ENCODE data around the gene JAM3.

GRCh38 chr11:134060316-134060715 lies 8.6 kb upstream of the JAM3 start:
- TF ChIP-seq NFYB (IDR thresholded peaks at IDR 0.05; ENCODE audit: insufficient read depth, low read depth, low read length) (no peak), NBN (IDR thresholded peaks at IDR 0.05) (no peak), POLR2A (IDR thresholded peaks at IDR 0.05; ENCODE audit: low read depth, low read length) (no peak), CTCF (IDR thresholded peaks at IDR 0.05 in 2 of 3, conservative IDR thresholded peaks at IDR 0.05 in 1 of 3; ENCODE audit: control insufficient read depth in 2 of 3, extremely low read depth in 1 of 3, insufficient read depth in 1 of 3, low read depth in 3 of 3, low read length in 3 of 3) (no peak), ZBTB4 (CRISPR knock-in tag; IDR thresholded peaks at IDR 0.05) (no peak), ETV6 (conservative IDR thresholded peaks at IDR 0.05 in 1 of 2, IDR thresholded peaks at IDR 0.05 in 1 of 2; ENCODE audit: borderline replicate concordance in 1 of 2, low read depth in 1 of 2) (no peak), MYC (IDR thresholded peaks at IDR 0.05; ENCODE audit: insufficient read depth, insufficient read length, insufficient replicate concordance, low read length, severe bottlenecking) (no peak), REST (IDR thresholded peaks at IDR 0.05; ENCODE audit: low read depth, low read length) (no peak), MXI1 (IDR thresholded peaks at IDR 0.05; ENCODE audit: low read depth, low read length) (no peak), CREM (IDR thresholded peaks at IDR 0.05; ENCODE audit: low read depth) (no peak), STAT3 (IDR thresholded peaks at IDR 0.05; ENCODE audit: low read depth, low read length) (no peak), CHD1 (IDR thresholded peaks at IDR 0.05; ENCODE audit: low read depth, low read length) (no peak), ZNF622 (IDR thresholded peaks at IDR 0.05) (no peak)

All from GM12878 (cell line).